ENCODE measurements around the gene CHAD.
"Not testable (repeated sequence)": the region's sequence is repeated elsewhere in the genome, so short reads cannot be mapped to it uniquely, and the experiment has no call there.

The CHAD gene

GRCh38 chr17:50432125-50432762, 36.4 kb downstream of the CHAD start:
- H3K27ac ChIP-seq (ENCODE audit: low read depth, low read length): no peak overlapping the region
- WGBS: 76% methylated on average over 4 of the region's 4 CpGs
- no peak overlapping the region for H3K4me3 ChIP-seq (ENCODE audit: low read length)
- H3K9me3 ChIP-seq (ENCODE audit: insufficient read depth, low read depth, low read length): no peaks in the 10 kb centered on the region
- H3K9ac ChIP-seq (ENCODE audit: low read depth, low read length): no peak overlapping the region
- H3K4me1 ChIP-seq (ENCODE audit: insufficient read depth, low read length): peaks cover under 1% of the 10 kb centered on the region; the same call in 1 of the 2 replicates
- H3K36me3 ChIP-seq (ENCODE audit: insufficient read depth, low read length): no peaks in the 10 kb centered on the region
- H3K27me3 ChIP-seq (ENCODE audit: insufficient read depth, low read length): no peaks in the 10 kb centered on the region

- Histone ChIP-seq H3K9me3 (ENCODE audit: insufficient read depth, low read depth, low read length) (no peaks in the 10 kb centered on the region), H3K9ac (ENCODE audit: low read depth, low read length) (no peak overlapping the region), H3K36me3 (ENCODE audit: insufficient read depth, low read length) (no peaks in the 10 kb centered on the region), H3K27ac (ENCODE audit: low read depth, low read length) (no peak overlapping the region), H3K27me3 (ENCODE audit: insufficient read depth, low read length) (no peaks in the 10 kb centered on the region), H3K4me1 (ENCODE audit: insufficient read depth, low read length) (peaks cover 9% of the 10 kb centered on the region; the same call in 1 of the 2 replicates), H3K4me3 (ENCODE audit: low read length) (no peak overlapping the region)
- WGBS: 76% methylated on average over 3 of the region's 4 CpGs
These were observed 37.7 kb downstream of the CHAD start for GRCh38 chr17:50430821-50431618.

GRCh38 chr17:50429793-50430192, 38.9 kb downstream of the CHAD start:
- H3K36me3 ChIP-seq (ENCODE audit: insufficient read depth, low read length): no peaks in the 10 kb centered on the region
- peaks cover 10% of the 10 kb centered on the region for H3K27me3 ChIP-seq (ENCODE audit: insufficient read depth, low read length)
- WGBS: 95% methylated on average over 3 of the region's 4 CpGs
- no peak overlapping the region for H3K27ac ChIP-seq (ENCODE audit: low read depth, low read length)
- no peaks in the 10 kb centered on the region for H3K9me3 ChIP-seq (ENCODE audit: insufficient read depth, low read depth, low read length)
- H3K4me3 ChIP-seq (ENCODE audit: low read length): no peak overlapping the region
- H3K4me1 ChIP-seq (ENCODE audit: insufficient read depth, low read length): peaks cover 11% of the 10 kb centered on the region; the same call in 1 of the 2 replicates
- no peak overlapping the region for H3K9ac ChIP-seq (ENCODE audit: low read depth, low read length)

GRCh38 chr17:50428831-50429424, 39.8 kb downstream of the CHAD start:
- no peak overlapping the region for H3K9ac ChIP-seq (ENCODE audit: low read depth, low read length)
- H3K27ac ChIP-seq (ENCODE audit: low read depth, low read length): no peak overlapping the region
- no peaks in the 10 kb centered on the region for H3K9me3 ChIP-seq (ENCODE audit: insufficient read depth, low read depth, low read length)
- H3K36me3 ChIP-seq (ENCODE audit: insufficient read depth, low read length): no peaks in the 10 kb centered on the region
- H3K4me3 ChIP-seq (ENCODE audit: low read length): no peak overlapping the region
- WGBS: 96% methylated on average over 6 of the region's 7 CpGs
- peaks cover 11% of the 10 kb centered on the region; the same call in 1 of the 2 replicates for H3K4me1 ChIP-seq (ENCODE audit: insufficient read depth, low read length)
- H3K27me3 ChIP-seq (ENCODE audit: insufficient read depth, low read length): peaks cover 15% of the 10 kb centered on the region

GRCh38 chr17:50428126-50428525, 40.6 kb downstream of the CHAD start:
- H3K9ac ChIP-seq (ENCODE audit: low read depth, low read length); H3K36me3 ChIP-seq (ENCODE audit: insufficient read depth, low read length); H3K9me3 ChIP-seq (ENCODE audit: insufficient read depth, low read depth, low read length); H3K27ac ChIP-seq (ENCODE audit: low read depth, low read length); H3K4me3 ChIP-seq (ENCODE audit: low read length): not testable (repeated sequence)
- WGBS: 89% methylated on average over 6 of the region's 6 CpGs
- peaks cover 15% of the 10 kb centered on the region for H3K27me3 ChIP-seq (ENCODE audit: insufficient read depth, low read length)
- H3K4me1 ChIP-seq (ENCODE audit: insufficient read depth, low read length): peaks cover 11% of the 10 kb centered on the region; the same call in 1 of the 2 replicates

GRCh38 chr17:50426814-50427787, 41.6 kb downstream of the CHAD start:
- Histone ChIP-seq H3K36me3 (ENCODE audit: insufficient read depth, low read length) (no peaks in the 10 kb centered on the region), H3K9ac (ENCODE audit: low read depth, low read length) (peak overlapping the region; percentile 33; the same call in 1 of the 2 replicates), H3K9me3 (ENCODE audit: insufficient read depth, low read depth, low read length) (no peaks in the 10 kb centered on the region), H3K27me3 (ENCODE audit: insufficient read depth, low read length) (peaks cover 15% of the 10 kb centered on the region), H3K4me3 (ENCODE audit: low read length) (peak overlapping the region; percentile 62), H3K4me1 (ENCODE audit: insufficient read depth, low read length) (peaks cover 11% of the 10 kb centered on the region; the same call in 1 of the 2 replicates), H3K27ac (ENCODE audit: low read depth, low read length) (peak overlapping the region; percentile 8; the same call in 1 of the 2 replicates)
- WGBS: 53% methylated on average over 4 of the region's 4 CpGs

- Histone ChIP-seq H3K9ac (ENCODE audit: low read depth, low read length) (peak overlapping the region; percentile 33; the same call in 1 of the 2 replicates), H3K4me3 (ENCODE audit: low read length) (peak overlapping the region; percentile 62), H3K36me3 (ENCODE audit: insufficient read depth, low read length) (no peaks in the 10 kb centered on the region), H3K4me1 (ENCODE audit: insufficient read depth, low read length) (peaks cover 11% of the 10 kb centered on the region; the same call in 1 of the 2 replicates), H3K9me3 (ENCODE audit: insufficient read depth, low read depth, low read length) (no peaks in the 10 kb centered on the region), H3K27me3 (ENCODE audit: insufficient read depth, low read length) (peaks cover 15% of the 10 kb centered on the region), H3K27ac (ENCODE audit: low read depth, low read length) (no peak overlapping the region)
- 5% methylated on average over 7 of the region's 7 CpGs for WGBS
These were observed 42.3 kb downstream of the CHAD start for GRCh38 chr17:50426472-50426782.

GRCh38 chr17:50425682-50426471, 42.8 kb downstream of the CHAD start, which contains the start of gene ACSF2:
Gene ACSF2, plus strand, starts transcription at chr17:50426218. Its CDS starts 44 bp downstream, at chr17:50426262.
- 3% methylated on average over 69 of the region's 70 CpGs for WGBS

GRCh38 chr17:50424996-50425681, 43.5 kb downstream of the CHAD start:
- Histone ChIP-seq H3K36me3 (ENCODE audit: insufficient read depth, low read length) (no peaks in the 10 kb centered on the region), H3K4me3 (ENCODE audit: low read length) (peak overlapping the region; percentile 62), H3K4me1 (ENCODE audit: insufficient read depth, low read length) (peaks cover 11% of the 10 kb centered on the region; the same call in 1 of the 2 replicates), H3K9ac (ENCODE audit: low read depth, low read length) (peak overlapping the region; percentile 69; the same call in 1 of the 2 replicates), H3K9me3 (ENCODE audit: insufficient read depth, low read depth, low read length) (no peaks in the 10 kb centered on the region), H3K27ac (ENCODE audit: low read depth, low read length) (no peak overlapping the region), H3K27me3 (ENCODE audit: insufficient read depth, low read length) (peaks cover 15% of the 10 kb centered on the region)
- 87% methylated on average over 8 of the region's 8 CpGs for WGBS

More at GRCh38 chr17:50425682-50426471, 42.8 kb downstream of the CHAD start, which contains the start of gene ACSF2:
- H3K27ac ChIP-seq (ENCODE audit: low read depth, low read length): peak within 1 kb of the TSS; percentile 30; the same call in 1 of the 2 replicates
- H3K4me1 ChIP-seq (ENCODE audit: insufficient read depth, low read length): peaks cover 11% of the 10 kb centered on the region; the same call in 1 of the 2 replicates
- H3K36me3 ChIP-seq (ENCODE audit: insufficient read depth, low read length): no peaks in the 10 kb centered on the region
- H3K4me3 ChIP-seq (ENCODE audit: low read length): peak within 1 kb of the TSS; percentile 62
- peaks cover 15% of the 10 kb centered on the region for H3K27me3 ChIP-seq (ENCODE audit: insufficient read depth, low read length)
- peak within 1 kb of the TSS; percentile 69 for H3K9ac ChIP-seq (ENCODE audit: low read depth, low read length)
- H3K9me3 ChIP-seq (ENCODE audit: insufficient read depth, low read depth, low read length): no peaks in the 10 kb centered on the region

Measured in HUES64 (cell line).